SU-DHL-6 (cell line): Measurements from ENCODE around the gene SLC13A5.

Experiments used
- H2AFZ ChIP-seq: fragments of 200-600 bp; sonication (generic); 2 replicates; pipeline ENCODE4 v1.6.1; 2014; ENCODE audit warnings: low read depth, mild to moderate bottlenecking, moderate library complexity, mixed read lengths, antibody characterized with exemption, low read length; ENCODE audit not compliant: severe bottlenecking
- H3F3A ChIP-seq: fragments of 200-600 bp; shearing (Covaris generic); 2 replicates; pipeline ENCODE4 v1.6.0; 2016; ENCODE audit warnings: antibody characterized with exemption, mild to moderate bottlenecking; ENCODE audit not compliant: insufficient read depth
- H3K27ac ChIP-seq: fragments of 200-600 bp; sonication (generic); 2 replicates; pipeline ENCODE4 v1.5.1; 2016; ENCODE audit warnings: low read depth, mild to moderate bottlenecking, low read length, moderate library complexity, mixed read lengths
- H3K27me3 ChIP-seq: fragments of 200-600 bp; sonication (generic), shearing (Covaris generic); 2 replicates; pipeline ENCODE4 v1.6.0; 2014; ENCODE audit warnings: mild to moderate bottlenecking, low read length
- H3K36me3 ChIP-seq: fragments of 200-600 bp; sonication (generic); 2 replicates; pipeline ENCODE4 v1.6.1; 2014; ENCODE audit warnings: mild to moderate bottlenecking, low read length, mixed read lengths
- H3K4me2 ChIP-seq: fragments of 300-600, 200-600 bp; shearing (Covaris generic), sonication (generic); 2 replicates; pipeline ENCODE4 v1.6.0; 2014; ENCODE audit warnings: low read length, low read depth, mild to moderate bottlenecking; ENCODE audit not compliant: poor library complexity, severe bottlenecking
- H3K4me3 ChIP-seq: fragments of 200-600 bp; sonication (generic); 2 replicates; pipeline ENCODE4 v1.5.1; 2014; ENCODE audit warnings: antibody characterized with exemption, low read length, mild to moderate bottlenecking, mixed read lengths; ENCODE audit not compliant: insufficient read depth, poor library complexity, severe bottlenecking
- H3K79me2 ChIP-seq: fragments of 200-600 bp; sonication (generic); 2 replicates; pipeline ENCODE4 v1.6.1; 2014; ENCODE audit warnings: mild to moderate bottlenecking, low read length, moderate library complexity; ENCODE audit not compliant: insufficient read depth
- H3K9ac ChIP-seq: fragments of 200-600 bp; sonication (generic); 2 replicates; pipeline ENCODE4 v1.7.0; 2014; ENCODE audit warnings: mild to moderate bottlenecking, low read length
- H3K9me2 ChIP-seq: fragments of 200-600 bp; sonication (generic); replicated peaks from 2 replicates; pipeline ENCODE4 v1.6.1; 2014; ENCODE audit warnings: low read length; ENCODE audit not compliant: insufficient read depth
- H3K9me3 ChIP-seq: fragments of 200-600 bp; sonication (generic); 2 replicates; pipeline ENCODE4 v1.6.1; 2014; ENCODE audit warnings: low read length, mixed read lengths; ENCODE audit not compliant: insufficient read depth
- H4K20me1 ChIP-seq: fragments of 200-600 bp; sonication (generic); 2 replicates; pipeline ENCODE4 v1.6.1; 2014; ENCODE audit warnings: low read depth, mild to moderate bottlenecking, antibody characterized with exemption, low read length, moderate library complexity, mixed read lengths
- EZH2phosphoT487 ChIP-seq: fragments of 200-600 bp; sonication (generic), shearing (Covaris generic); conservative IDR thresholded peaks from 2 replicates; pipeline ENCODE4 v1.6.1; 2018; ENCODE audit warnings: mild to moderate bottlenecking, antibody characterized with exemption, low read length, moderate library complexity, mixed read lengths
- TF ChIP-seq, protein P1 (sequence below): fragments of 200-600 bp; sonication (generic); IDR thresholded peaks from one replicate; pipeline ENCODE4 v1.5.1; 2017; ENCODE audit warnings: antibody characterized with exemption, mild to moderate bottlenecking, low read length, moderate library complexity; ENCODE audit not compliant: insufficient read depth, poor library complexity, severe bottlenecking

Gene SLC13A5

GRCh38 chr17:6701719-6702118 is 11.4 kb downstream of the SLC13A5 start:
- Histone ChIP-seq H3K9me3 (no peaks in the 10 kb centered on the region), H3K9ac (no peak overlapping the region), H3K9me2 (no peaks in the 10 kb centered on the region), H3F3A (no peaks in the 10 kb centered on the region), H4K20me1 (no peaks in the 10 kb centered on the region), H3K27me3 (no peaks in the 10 kb centered on the region), H2AFZ (no peak overlapping the region), H3K36me3 (no peaks in the 10 kb centered on the region), H3K4me3 (no peak overlapping the region), H3K27ac (no peak overlapping the region), H3K4me2 (no peak overlapping the region), H3K79me2 (no peaks in the 10 kb centered on the region)
- no peak for TF ChIP-seq EZH2phosphoT487
- TF ChIP-seq, protein P1, sequence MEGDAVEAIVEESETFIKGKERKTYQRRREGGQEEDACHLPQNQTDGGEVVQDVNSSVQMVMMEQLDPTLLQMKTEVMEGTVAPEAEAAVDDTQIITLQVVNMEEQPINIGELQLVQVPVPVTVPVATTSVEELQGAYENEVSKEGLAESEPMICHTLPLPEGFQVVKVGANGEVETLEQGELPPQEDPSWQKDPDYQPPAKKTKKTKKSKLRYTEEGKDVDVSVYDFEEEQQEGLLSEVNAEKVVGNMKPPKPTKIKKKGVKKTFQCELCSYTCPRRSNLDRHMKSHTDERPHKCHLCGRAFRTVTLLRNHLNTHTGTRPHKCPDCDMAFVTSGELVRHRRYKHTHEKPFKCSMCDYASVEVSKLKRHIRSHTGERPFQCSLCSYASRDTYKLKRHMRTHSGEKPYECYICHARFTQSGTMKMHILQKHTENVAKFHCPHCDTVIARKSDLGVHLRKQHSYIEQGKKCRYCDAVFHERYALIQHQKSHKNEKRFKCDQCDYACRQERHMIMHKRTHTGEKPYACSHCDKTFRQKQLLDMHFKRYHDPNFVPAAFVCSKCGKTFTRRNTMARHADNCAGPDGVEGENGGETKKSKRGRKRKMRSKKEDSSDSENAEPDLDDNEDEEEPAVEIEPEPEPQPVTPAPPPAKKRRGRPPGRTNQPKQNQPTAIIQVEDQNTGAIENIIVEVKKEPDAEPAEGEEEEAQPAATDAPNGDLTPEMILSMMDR, result peak; percentile 12

- H3K4me3 ChIP-seq, result no peak overlapping the region
- no peak overlapping the region for H2AFZ ChIP-seq
- H3K4me2 ChIP-seq, result no peak overlapping the region
- no peaks in the 10 kb centered on the region for H4K20me1 ChIP-seq
- no peak for TF ChIP-seq EZH2phosphoT487
- TF ChIP-seq, protein P1, result no peak
- H3K9ac ChIP-seq, result no peak overlapping the region
- H3K79me2 ChIP-seq, result no peaks in the 10 kb centered on the region
- no peak overlapping the region for H3K27ac ChIP-seq
- H3F3A ChIP-seq, result no peaks in the 10 kb centered on the region
- H3K9me2 ChIP-seq, result no peaks in the 10 kb centered on the region
- no peaks in the 10 kb centered on the region for H3K36me3 ChIP-seq
- no peaks in the 10 kb centered on the region for H3K9me3 ChIP-seq
- H3K27me3 ChIP-seq, result no peaks in the 10 kb centered on the region
Measured at GRCh38 chr17:6700948-6701307, 12.2 kb downstream of the SLC13A5 start.

GRCh38 chr17:6699997-6700947 is 12.9 kb downstream of the SLC13A5 start:
- Histone ChIP-seq H3K27ac (no peak overlapping the region), H3K36me3 (no peaks in the 10 kb centered on the region), H2AFZ (no peak overlapping the region), H4K20me1 (no peaks in the 10 kb centered on the region), H3K9ac (no peak overlapping the region), H3K4me2 (no peak overlapping the region), H3F3A (no peaks in the 10 kb centered on the region), H3K9me2 (no peaks in the 10 kb centered on the region), H3K9me3 (no peaks in the 10 kb centered on the region), H3K27me3 (no peaks in the 10 kb centered on the region), H3K79me2 (no peaks in the 10 kb centered on the region), H3K4me3 (no peak overlapping the region)
- TF ChIP-seq, protein P1, result no peak
- no peak for TF ChIP-seq EZH2phosphoT487
